PC-3 (cell line): ENCODE measurements around the gene CCDC102A.

Experiments used
- CTCF ChIP-seq: fragments of 300-600 bp; sonication (generic); conservative IDR thresholded peaks from 2 replicates; pipeline ENCODE4 v1.5.1; 2017; ENCODE audit warnings: antibody characterized with exemption, low read depth, mild to moderate bottlenecking, low read length
- EZH2 ChIP-seq: fragments of 300-600 bp; sonication (generic); IDR thresholded peaks from one replicate; pipeline ENCODE4 v1.6.1; 2017; ENCODE audit warnings: antibody characterized with exemption, mild to moderate bottlenecking, low read length; ENCODE audit not compliant: unreplicated experiment

- TF ChIP-seq CTCF, result no peak
- no peak for TF ChIP-seq EZH2
Observed at GRCh38 chr16:57482845-57483545, 53.4 kb downstream of the CCDC102A start.
